SK-N-MC (cell line): ENCODE measurements around the gene BEND3.

Experiments used
- EZH2 ChIP-seq: fragments of 200-600 bp; sonication (generic); IDR thresholded peaks from one replicate; pipeline ENCODE4 v1.6.1; 2017; ENCODE audit warnings: antibody characterized with exemption
- POLR2AphosphoS5 ChIP-seq: IDR thresholded peaks from 2 replicates; pipeline ENCODE4 v1.6.1; 2012; ENCODE audit warnings: mild to moderate bottlenecking, low read depth, low read length, borderline replicate concordance

GRCh38 chr6:107101686-107102413, 13.5 kb downstream of the BEND3 start:
- TF ChIP-seq EZH2 (no peak), POLR2AphosphoS5 (no peak)
